Measurements from ENCODE around the gene ZNF462.

- no peak for TF ChIP-seq CTCF (IDR thresholded peaks at IDR 0.05 in 4 of 5, conservative IDR thresholded peaks at IDR 0.05 in 1 of 5)
- no peak for TF ChIP-seq POLR2A (IDR thresholded peaks at IDR 0.05)
These were observed 129.2 kb downstream of the ZNF462 start for GRCh38 chr9:106992186-106992585.

All from gastrocnemius medialis (tissue), 4 donors.